GM10266 (cell line): ENCODE measurements around the gene RPL10.

ENCODE experiments used
- DNase-seq: peaks from one replicate; pipeline ENCODE4 v3.0.0; 2012; ENCODE audit errors: extremely low spot score
- TF ChIP-seq, protein P1 (sequence below): IDR thresholded peaks from 2 replicates; pipeline ENCODE4 v1.5.1; 2012; ENCODE audit warnings: mild to moderate bottlenecking, low read depth; ENCODE audit not compliant: control insufficient read depth, insufficient read depth; ENCODE audit errors: missing control alignments

RPL10 gene

GRCh38 chrX:154369449-154370299 lies 28.5 kb upstream of the RPL10 start:
- peak; percentile 53 for DNase-seq
- TF ChIP-seq, protein P1, sequence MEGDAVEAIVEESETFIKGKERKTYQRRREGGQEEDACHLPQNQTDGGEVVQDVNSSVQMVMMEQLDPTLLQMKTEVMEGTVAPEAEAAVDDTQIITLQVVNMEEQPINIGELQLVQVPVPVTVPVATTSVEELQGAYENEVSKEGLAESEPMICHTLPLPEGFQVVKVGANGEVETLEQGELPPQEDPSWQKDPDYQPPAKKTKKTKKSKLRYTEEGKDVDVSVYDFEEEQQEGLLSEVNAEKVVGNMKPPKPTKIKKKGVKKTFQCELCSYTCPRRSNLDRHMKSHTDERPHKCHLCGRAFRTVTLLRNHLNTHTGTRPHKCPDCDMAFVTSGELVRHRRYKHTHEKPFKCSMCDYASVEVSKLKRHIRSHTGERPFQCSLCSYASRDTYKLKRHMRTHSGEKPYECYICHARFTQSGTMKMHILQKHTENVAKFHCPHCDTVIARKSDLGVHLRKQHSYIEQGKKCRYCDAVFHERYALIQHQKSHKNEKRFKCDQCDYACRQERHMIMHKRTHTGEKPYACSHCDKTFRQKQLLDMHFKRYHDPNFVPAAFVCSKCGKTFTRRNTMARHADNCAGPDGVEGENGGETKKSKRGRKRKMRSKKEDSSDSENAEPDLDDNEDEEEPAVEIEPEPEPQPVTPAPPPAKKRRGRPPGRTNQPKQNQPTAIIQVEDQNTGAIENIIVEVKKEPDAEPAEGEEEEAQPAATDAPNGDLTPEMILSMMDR, result no peak

DNA sequence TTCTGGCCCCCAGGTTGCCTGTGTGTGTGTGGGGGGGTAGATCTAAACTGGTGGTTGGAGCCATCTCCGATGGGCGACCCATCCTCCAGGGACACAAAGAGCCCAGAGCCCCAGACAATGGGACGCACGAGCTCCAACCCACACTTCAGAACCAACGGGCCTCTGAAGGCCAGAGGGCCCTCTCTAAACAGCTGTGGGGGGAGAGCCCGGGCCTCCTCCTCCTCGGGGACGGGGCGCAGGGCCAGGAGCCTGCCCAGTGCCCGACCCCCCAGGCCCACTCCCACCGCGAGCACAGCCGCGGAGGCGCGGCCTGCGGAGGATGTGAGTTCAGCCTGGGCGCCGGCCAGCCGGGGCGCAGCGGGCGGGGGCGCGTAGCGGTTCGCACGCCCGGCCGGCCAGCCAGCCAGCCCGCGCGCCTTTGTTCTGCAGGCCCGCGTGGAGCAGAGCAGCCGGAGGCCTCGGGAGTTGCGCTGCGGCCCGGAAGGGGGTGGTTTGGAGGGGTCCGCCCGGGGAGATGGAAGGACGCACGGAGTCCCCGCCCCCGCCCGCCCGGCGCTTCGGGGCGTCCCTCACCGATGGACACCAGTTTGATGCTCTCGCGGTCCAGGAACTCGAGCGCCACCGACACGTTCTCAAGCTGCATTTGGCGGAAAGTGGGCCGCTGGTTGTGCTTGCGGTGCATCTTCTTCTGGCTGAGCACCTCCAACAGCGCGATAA lies 27.7 kb upstream of the RPL10 start:
- TF ChIP-seq, protein P1, result no peak
- DNase-seq, result no peak

GRCh38 chrX:154371017-154371788 lies 27.0 kb upstream of the RPL10 start:
- peak; percentile 89 for DNase-seq
- TF ChIP-seq, protein P1, result no peak

DNA sequence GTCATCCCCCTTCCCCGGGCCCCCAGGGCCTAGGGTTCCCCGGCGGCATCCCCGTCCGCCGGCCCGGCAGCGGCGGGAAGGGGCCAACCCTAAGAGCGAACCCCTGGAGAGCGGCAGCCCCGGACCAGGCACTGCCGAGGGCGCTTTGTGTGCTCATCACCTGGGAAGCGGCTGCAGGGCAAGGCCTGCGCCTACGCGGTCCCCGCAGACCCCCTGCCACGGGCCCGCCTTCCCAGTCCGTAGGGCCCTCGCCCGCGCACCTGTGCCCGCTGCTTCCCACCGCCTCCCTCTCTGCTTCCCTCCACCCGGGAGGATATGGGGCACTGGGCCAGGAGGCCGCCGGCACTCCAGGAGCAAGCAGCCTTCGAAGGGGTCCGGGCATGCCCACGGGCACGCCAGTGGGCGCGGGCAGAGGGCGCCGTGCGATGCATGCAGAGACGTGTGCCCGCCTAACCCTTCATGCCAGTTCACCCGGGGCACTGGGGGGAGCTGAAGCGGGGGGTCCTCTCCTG lies 26.3 kb upstream of the RPL10 start:
- TF ChIP-seq, protein P1, result no peak
- no peak for DNase-seq

DNA sequence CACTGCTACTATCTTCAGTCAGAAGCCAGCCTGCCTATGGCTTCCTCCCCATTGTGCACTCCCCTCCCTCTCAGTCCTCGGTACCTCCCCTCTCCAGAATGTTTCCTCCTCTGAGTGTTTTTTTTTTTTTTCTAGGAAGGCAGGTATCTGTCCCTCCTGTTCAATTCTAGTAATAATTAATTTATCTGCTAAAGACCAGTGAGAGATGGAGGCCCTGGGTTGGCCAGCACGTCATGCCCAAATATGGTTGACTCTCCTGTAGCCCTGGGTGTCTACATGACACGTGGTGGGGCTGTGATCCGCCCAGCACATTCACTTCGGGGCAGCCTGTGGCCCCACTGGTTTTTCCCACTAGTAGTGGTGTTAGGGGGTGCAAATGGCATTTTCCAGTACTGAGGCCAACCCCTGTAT lies 25.6 kb upstream of the RPL10 start:
- peak; percentile 77 for DNase-seq
- TF ChIP-seq, protein P1, result no peak

DNA sequence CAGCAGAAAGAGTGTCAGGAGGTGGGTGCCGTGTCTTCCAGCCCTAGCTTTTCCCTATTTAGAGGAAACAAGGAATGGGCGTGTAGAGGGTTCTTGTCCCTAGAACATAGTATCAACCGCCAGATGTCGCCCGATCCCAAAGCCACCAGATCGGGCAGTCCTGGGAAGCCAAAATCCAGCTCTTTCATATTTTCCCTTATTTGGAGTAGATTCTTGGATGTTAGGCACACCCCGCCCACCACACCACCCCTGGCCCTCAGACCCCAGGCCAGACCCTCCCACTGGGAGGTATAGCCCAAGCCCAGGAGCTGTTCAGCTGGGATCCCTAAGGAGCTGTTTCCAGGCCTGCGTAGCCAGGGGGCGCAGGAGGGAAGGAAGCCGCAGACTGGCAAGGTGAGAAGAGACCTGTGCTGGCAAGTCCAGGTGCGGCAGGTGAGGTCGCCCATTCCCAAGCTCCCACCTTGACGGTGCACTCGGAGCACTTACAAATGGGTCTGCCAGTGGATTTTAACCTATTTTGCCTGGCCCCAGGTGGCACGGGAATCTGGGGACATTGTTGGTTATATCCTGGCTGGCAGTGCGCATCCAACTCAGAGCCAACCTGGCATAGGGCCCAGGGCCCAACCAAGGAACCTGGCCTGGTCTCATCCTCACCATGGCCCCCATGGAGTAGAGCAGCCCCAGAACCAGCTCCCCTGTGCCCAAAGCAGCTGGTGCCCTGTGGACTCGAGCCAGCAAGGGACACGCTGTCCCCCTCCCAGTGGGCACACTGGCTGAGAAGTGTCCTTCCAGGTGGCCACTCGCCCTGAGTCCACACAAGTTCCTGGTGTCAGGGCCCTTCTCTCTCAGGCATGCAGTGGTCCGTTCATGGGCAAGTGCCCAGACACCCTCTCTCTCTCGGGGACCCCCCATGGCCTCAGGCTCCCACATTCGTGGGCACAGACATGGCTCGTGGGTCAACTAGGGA lies 24.6 kb upstream of the RPL10 start:
- TF ChIP-seq, protein P1, result peak; percentile 47
- DNase-seq, result no peak
